GM18873 (cell line): ENCODE results near the gene LAYN.

Experiments used
- ATAC-seq: cut with Tn5 transposase; IDR thresholded peaks from one replicate; pipeline ENCODE4 v1.9.1; 2021; ENCODE audit warnings: mild to moderate bottlenecking, moderate library complexity, moderate number of reproducible peaks; ENCODE audit not compliant: unreplicated experiment, low FRiP score

The LAYN gene

DNA sequence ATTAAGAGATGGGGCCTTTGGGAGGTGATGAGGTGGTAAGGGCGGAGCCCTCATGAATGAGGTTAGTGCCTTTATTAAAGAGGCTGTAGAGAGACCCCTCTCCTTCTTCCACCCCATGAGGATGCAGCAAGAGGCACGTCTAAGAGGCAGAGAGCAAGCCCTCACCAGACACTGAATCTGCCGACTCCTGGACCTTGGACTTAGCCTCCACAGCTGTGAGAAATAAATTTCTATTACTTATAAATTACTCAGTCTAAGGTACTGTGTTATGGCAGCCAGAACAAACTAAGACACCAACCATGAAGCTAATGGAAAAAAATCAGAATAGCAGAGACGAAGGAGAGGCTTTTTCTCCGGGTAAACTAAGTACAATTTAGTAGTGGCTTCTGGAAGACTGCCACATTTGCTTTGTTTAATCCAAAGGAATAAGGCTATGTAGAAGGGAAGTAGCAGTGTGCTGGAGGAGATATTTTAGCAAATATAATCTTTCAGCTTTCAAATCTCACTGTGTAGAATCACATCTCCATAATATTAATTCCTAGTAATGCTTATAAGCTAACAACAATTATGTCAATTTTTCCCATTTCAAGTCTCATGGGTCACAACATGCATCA lies 49.5 kb downstream of the LAYN start:
- ATAC-seq = no peak

GRCh38 chr11:111591187-111591960 lies 50.9 kb downstream of the LAYN start:
- no peak for ATAC-seq

DNA sequence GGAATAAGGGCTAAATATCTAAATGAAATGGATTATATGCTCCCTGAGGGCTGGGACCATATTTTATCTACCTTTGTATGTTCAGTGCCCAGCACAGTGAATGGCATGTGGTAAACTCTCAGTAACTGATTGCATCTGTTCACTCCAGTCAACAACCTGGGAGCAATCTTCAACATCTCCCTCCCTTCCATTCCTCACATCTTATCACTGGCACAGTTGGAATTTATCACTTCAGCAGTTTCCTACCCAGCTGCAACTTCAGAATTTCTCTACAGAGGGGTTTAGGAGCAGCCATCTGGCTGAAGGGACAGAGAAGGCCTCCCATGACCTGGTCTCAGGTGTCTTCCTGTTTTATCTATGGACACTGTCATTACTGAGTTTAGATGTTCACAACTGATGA lies 52.0 kb downstream of the LAYN start:
- ATAC-seq = no peak

DNA sequence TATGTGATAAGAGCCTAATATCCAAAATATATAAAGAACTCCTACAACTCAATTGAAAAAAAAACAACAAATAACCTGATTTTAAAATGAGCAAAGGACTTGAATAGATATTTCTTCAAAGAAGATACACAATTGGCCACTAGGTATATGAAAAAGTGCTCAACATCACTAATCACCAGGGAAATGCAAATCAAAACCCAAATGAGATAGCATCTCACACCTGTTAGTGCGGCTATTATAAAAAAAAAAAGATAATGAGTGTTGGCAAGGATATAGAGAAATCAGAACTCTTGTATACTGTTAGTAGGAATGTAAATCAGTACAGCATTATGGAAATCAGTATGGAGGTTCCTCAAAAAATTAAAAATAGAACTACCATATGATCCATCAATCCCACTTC lies 55.8 kb downstream of the LAYN start:
- no peak for ATAC-seq

GRCh38 chr11:111598148-111598547 lies 57.6 kb downstream of the LAYN start:
- ATAC-seq = no peak

- no peak for ATAC-seq
These were observed 58.0 kb downstream of the LAYN start for GRCh38 chr11:111598559-111598958.

DNA sequence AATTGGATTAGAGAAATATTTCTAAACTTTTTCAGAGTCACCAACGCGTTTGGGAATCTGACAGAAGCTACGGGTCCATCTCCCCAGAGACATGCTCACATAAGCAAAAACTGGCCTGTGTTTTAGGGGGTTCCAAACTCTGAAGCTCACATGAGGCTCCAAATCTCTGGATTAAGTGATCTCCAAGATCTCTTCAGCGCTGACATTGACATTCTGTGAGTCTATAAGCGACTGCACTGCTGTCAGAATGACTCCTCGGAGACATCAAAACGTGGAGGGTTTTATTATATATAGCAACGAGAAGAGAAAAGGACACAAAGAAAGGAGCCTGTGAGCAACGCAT lies 61.1 kb downstream of the LAYN start:
- no peak for ATAC-seq

- ATAC-seq = peak; percentile 73
These were observed 61.7 kb downstream of the LAYN start, which contains the start of gene SIK2 for GRCh38 chr11:111601979-111602864. TSS of gene SIK2 (plus strand) at chr11:111602449. CDS start at chr11:111602564, 115 bp downstream.

GRCh38 chr11:111602865-111603610 lies 62.5 kb downstream of the LAYN start:
- no peak for ATAC-seq

- no peak for ATAC-seq
These were observed 63.2 kb downstream of the LAYN start for GRCh38 chr11:111603611-111604130.

DNA sequence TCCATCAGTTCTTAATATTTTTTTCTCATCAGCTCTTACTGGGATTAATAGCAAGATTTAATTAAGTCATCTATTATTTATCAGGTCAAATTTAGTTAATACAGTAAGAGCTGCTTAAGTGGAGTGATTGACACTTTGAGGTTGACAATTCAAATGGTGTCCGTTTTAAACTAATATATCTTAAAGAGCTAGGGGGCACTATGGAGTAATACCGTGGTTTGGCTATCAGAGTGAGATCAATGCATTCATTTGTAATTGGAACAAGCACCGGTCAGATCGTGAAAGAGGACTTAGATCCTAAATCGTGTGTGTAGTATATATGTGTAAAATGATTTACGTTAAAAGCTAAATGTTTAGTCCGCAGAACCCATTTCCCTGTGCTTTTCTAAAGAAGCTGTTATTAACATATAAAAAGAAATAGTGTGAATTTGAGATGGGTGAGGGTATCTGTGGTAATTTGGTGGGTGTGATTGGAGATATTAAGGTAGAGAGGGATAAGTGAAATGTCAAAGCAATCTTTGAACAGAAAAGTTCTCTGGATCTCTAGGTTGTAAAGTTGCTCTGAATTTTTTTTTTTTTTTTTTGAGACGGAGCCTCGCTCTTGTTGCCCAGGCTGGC lies 64.0 kb downstream of the LAYN start:
- no peak for ATAC-seq

- ATAC-seq = no peak
These were observed 65.2 kb downstream of the LAYN start for GRCh38 chr11:111605681-111606080.

DNA sequence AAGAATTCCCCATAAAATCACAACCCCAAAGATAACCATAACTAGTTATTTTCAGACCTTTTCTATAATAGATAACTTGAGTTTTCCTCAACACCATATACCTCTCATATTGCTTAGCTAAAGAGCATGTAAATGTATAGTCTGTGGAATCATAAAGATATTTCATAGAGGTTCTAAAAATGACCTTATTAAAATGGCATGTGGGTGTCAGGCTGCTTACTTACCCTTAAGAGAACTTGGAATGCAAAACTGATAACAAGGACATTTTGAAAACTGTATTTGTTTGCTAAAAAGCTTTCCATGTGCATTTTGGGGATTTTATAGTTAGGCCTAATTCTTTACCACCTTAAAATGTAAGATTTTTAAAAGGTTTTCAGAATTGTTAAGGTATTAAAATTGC lies 66.5 kb downstream of the LAYN start:
- ATAC-seq = no peak

GRCh38 chr11:111607751-111608150 lies 67.2 kb downstream of the LAYN start:
- no peak for ATAC-seq
